ENCODE measurements around the gene ZNF552.
"Not testable (repeated sequence)": the region's sequence is repeated elsewhere in the genome, so short reads cannot be mapped to it uniquely, and the experiment has no call there.

ZNF552 gene

GRCh38 chr19:57814505-57815246, at the start of gene ZNF552:
ZNF552 (minus strand) TSS chr19:57814913; CDS start chr19:57814743, 170 bp downstream.
- no peak for FAIRE-seq

GRCh38 chr19:57862351-57862750, 47.6 kb upstream of the ZNF552 start:
- FAIRE-seq, result not testable (repeated sequence)

- FAIRE-seq, result not testable (repeated sequence)
These were observed 39.4 kb upstream of the ZNF552 start for GRCh38 chr19:57854117-57854516.

GRCh38 chr19:57851812-57852603, 37.3 kb upstream of the ZNF552 start:
- FAIRE-seq, result not testable (repeated sequence)

GRCh38 chr19:57850553-57851017, 35.9 kb upstream of the ZNF552 start:
- no peak for FAIRE-seq

- FAIRE-seq, result not testable (repeated sequence)
These were observed 35.2 kb upstream of the ZNF552 start, which contains the start of gene ZNF587 for GRCh38 chr19:57849666-57850473. ZNF587 (plus strand) TSS chr19:57849859; CDS start chr19:57850039, 180 bp downstream.

- FAIRE-seq, result not testable (repeated sequence)
These were observed 34.5 kb upstream of the ZNF552 start for GRCh38 chr19:57849162-57849665.

GRCh38 chr19:57847164-57847563, 32.5 kb upstream of the ZNF552 start:
- not testable (repeated sequence) for FAIRE-seq

- FAIRE-seq, result no peak
These were observed 26.5 kb upstream of the ZNF552 start for GRCh38 chr19:57841122-57841763.

GRCh38 chr19:57838622-57839191, 24.0 kb upstream of the ZNF552 start:
- not testable (repeated sequence) for FAIRE-seq

GRCh38 chr19:57836991-57837390, 22.3 kb upstream of the ZNF552 start:
- FAIRE-seq, result not testable (repeated sequence)

GRCh38 chr19:57830071-57830602, 15.4 kb upstream of the ZNF552 start, which contains the start of gene ZNF587B:
ZNF587B (plus strand) TSS chr19:57830299; CDS start chr19:57830529, 230 bp downstream.
- no peak for FAIRE-seq

- FAIRE-seq, result no peak
These were observed 14.6 kb upstream of the ZNF552 start for GRCh38 chr19:57829316-57829715.

- no peak for FAIRE-seq
These were observed 10.8 kb upstream of the ZNF552 start for GRCh38 chr19:57825511-57825910.

- not testable (repeated sequence) for FAIRE-seq
These were observed 8.9 kb upstream of the ZNF552 start for GRCh38 chr19:57823608-57824007.

- not testable (repeated sequence) for FAIRE-seq
These were observed 8.4 kb upstream of the ZNF552 start for GRCh38 chr19:57823155-57823554.

- FAIRE-seq, result not testable (repeated sequence)
These were observed 6.8 kb upstream of the ZNF552 start for GRCh38 chr19:57821501-57821900.

GRCh38 chr19:57821095-57821494, 6.4 kb upstream of the ZNF552 start:
- FAIRE-seq, result not testable (repeated sequence)

- no peak for FAIRE-seq
These were observed 5.9 kb upstream of the ZNF552 start for GRCh38 chr19:57820599-57820998.

GRCh38 chr19:57819475-57820148, 4.9 kb upstream of the ZNF552 start:
- FAIRE-seq, result no peak

Measured in colon (tissue), 2 donors.